Posterior cingulate gyrus (tissue), 11 donors: ENCODE data around the gene UBE2L3.
A peak's percentile ranks its signal among the peaks of the same experiment; 100 is the strongest.
"Not testable (repeated sequence)": the region's sequence is repeated elsewhere in the genome, so short reads cannot be mapped to it uniquely, and the experiment has no call there.

Experiments used
- DNase-seq, 10 donors: peaks; one replicate each; pipeline versions ENCODE4 v3.0.0 to v3.0.0-alpha.2; 2020 to 2021; ENCODE audit warnings: mixed read lengths in 3 of 10
- intact Hi-C: fragments of 100-400 bp; cut with DNase I; formaldehyde crosslinking; loops from one replicate; pipeline ENCODE4 v1.15.1; 2023

Gene UBE2L3

GRCh38 chr22:21641789-21642583, 74.5 kb downstream of the UBE2L3 start, which contains the start of gene SDF2L1:
SDF2L1 (plus strand) TSS chr22:21642302; CDS start chr22:21642337, 35 bp downstream.
- DNase-seq = peak; percentile 95 to 100 (median 98)
- intact Hi-C loops = no loop called here

GRCh38 chr22:21642584-21643448, 75.3 kb downstream of the UBE2L3 start:
- DNase-seq = peak in 6 of 10 donors; percentile 37 to 91 (median 46)

GRCh38 chr22:21643533-21644357, 76.2 kb downstream of the UBE2L3 start:
- no peak for DNase-seq
- intact Hi-C loops = no loop called here

More at GRCh38 chr22:21642584-21643448, 75.3 kb downstream of the UBE2L3 start:
- intact Hi-C loops = no loop called here

- DNase-seq, intact Hi-C loops: not testable (repeated sequence)
Observed at GRCh38 chr22:21645513-21645912, 78.0 kb downstream of the UBE2L3 start.

GRCh38 chr22:21646608-21647590, 79.4 kb downstream of the UBE2L3 start:
- intact Hi-C loops = no loop called here

GRCh38 chr22:21650280-21650679, 82.8 kb downstream of the UBE2L3 start:
- DNase-seq = no peak
- intact Hi-C loops = no loop called here

More at GRCh38 chr22:21646608-21647590, 79.4 kb downstream of the UBE2L3 start:
- DNase-seq = peak in 7 of 10 donors; percentile 73 to 95 (median 78)

- DNase-seq = no peak
- intact Hi-C loops = no loop called here
Observed at GRCh38 chr22:21650823-21651520, 83.5 kb downstream of the UBE2L3 start.

- peak in 1 of 10 donors; percentile 80 for DNase-seq
- intact Hi-C loops = no loop called here
Observed at GRCh38 chr22:21651521-21652009, 84.1 kb downstream of the UBE2L3 start.

GRCh38 chr22:21652010-21652546, 84.6 kb downstream of the UBE2L3 start:
- peak; percentile 71 to 97 (median 86) for DNase-seq
- intact Hi-C loops = no loop called here

- intact Hi-C loops = no loop called here
- peak in 1 of 10 donors; percentile 74 for DNase-seq
Observed at GRCh38 chr22:21652547-21653545, 85.3 kb downstream of the UBE2L3 start.

GRCh38 chr22:21657020-21657359, 89.5 kb downstream of the UBE2L3 start:
- intact Hi-C loops = no loop called here
- no peak for DNase-seq

GRCh38 chr22:21657360-21658032, 90.0 kb downstream of the UBE2L3 start:
- peak in 3 of 10 donors; percentile 30 to 90 (median 47) for DNase-seq
- intact Hi-C loops = no loop called here

- no peak for DNase-seq
- intact Hi-C loops = no loop called here
Observed at GRCh38 chr22:21659864-21660525, 92.5 kb downstream of the UBE2L3 start.

GRCh38 chr22:21660904-21661303, 93.4 kb downstream of the UBE2L3 start:
- no peak for DNase-seq
- intact Hi-C loops = no loop called here

- intact Hi-C loops = no loop called here
Observed at GRCh38 chr22:21661991-21662390, 94.5 kb downstream of the UBE2L3 start.

GRCh38 chr22:21663738-21664137, 96.2 kb downstream of the UBE2L3 start:
- intact Hi-C loops = no loop called here
- DNase-seq = no peak

More at GRCh38 chr22:21661991-21662390, 94.5 kb downstream of the UBE2L3 start:
- DNase-seq = no peak
